ENCODE data around the gene LZTR1.

LZTR1 gene

GRCh38 chr22:20980938-20981722 lies 967 bp upstream of the LZTR1 start:
- ChIA-PET POLR2A (interaction anchor here (1.3 to 2.2 kb wide), 2 partner anchors 9 to 21 kb away, joined by 3 to 7 read pairs; partner anchors contain the start of gene THAP7), CTCF (interaction anchor here (0.9 to 3.3 kb wide), 10 partner anchors 9 to 197 kb away, joined by 3 to 11 read pairs (median 5); partner anchors contain the start of gene AIFM3)
- DNase-seq (ENCODE audit: extremely low spot score), result no peak
- no peak for TF ChIP-seq CTCF (IDR thresholded peaks at IDR 0.05; ENCODE audit: control extremely low read depth, extremely low read depth, low read depth, missing control alignments)

- ChIA-PET POLR2A (interaction anchor here (0.5 to 2.2 kb wide), 5 partner anchors 8 to 390 kb away, joined by 3 to 13 read pairs (median 4); partner anchors contain the start of gene THAP7), CTCF (interaction anchor here (0.7 to 3.3 kb wide), 14 partner anchors 9 to 119 kb away, joined by 3 to 11 read pairs (median 6); partner anchors contain the start of gene AIFM3)
- DNase-seq (ENCODE audit: extremely low spot score), result no peak
- no peak for TF ChIP-seq CTCF (IDR thresholded peaks at IDR 0.05; ENCODE audit: control extremely low read depth, extremely low read depth, low read depth, missing control alignments)
Observed at GRCh38 chr22:20982563-20982882, 426 bp downstream of the LZTR1 start.

GRCh38 chr22:20983081-20983771 lies 1.1 kb downstream of the LZTR1 start:
- DNase-seq (ENCODE audit: extremely low spot score), result no peak
- ChIA-PET CTCF (interaction anchor here (1.2 to 3.3 kb wide), 7 partner anchors 8 to 119 kb away, joined by 3 to 11 read pairs (median 9); partner anchors contain the start of gene AIFM3), POLR2A (no interaction called here)
- TF ChIP-seq CTCF (IDR thresholded peaks at IDR 0.05; ENCODE audit: control extremely low read depth, extremely low read depth, low read depth, missing control alignments), result no peak

- no peak for TF ChIP-seq CTCF (IDR thresholded peaks at IDR 0.05; ENCODE audit: control extremely low read depth, extremely low read depth, low read depth, missing control alignments)
- DNase-seq (ENCODE audit: extremely low spot score), result no peak
- ChIA-PET CTCF (no interaction called here), POLR2A (no interaction called here)
Observed at GRCh38 chr22:20985720-20986119, 3.6 kb downstream of the LZTR1 start.

GRCh38 chr22:20986365-20986764 lies 4.3 kb downstream of the LZTR1 start:
- CTCF ChIA-PET, result interaction anchor here (1.2 kb wide), 1 partner anchor 72 kb away, joined by 3 read pairs; no protein-coding TSS in a partner anchor
- DNase-seq (ENCODE audit: extremely low spot score), result no peak
- POLR2A ChIA-PET, result no interaction called here
- TF ChIP-seq CTCF (IDR thresholded peaks at IDR 0.05; ENCODE audit: control extremely low read depth, extremely low read depth, low read depth, missing control alignments), result no peak

GRCh38 chr22:20987375-20987774 lies 5.3 kb downstream of the LZTR1 start:
- no peak for TF ChIP-seq CTCF (IDR thresholded peaks at IDR 0.05; ENCODE audit: control extremely low read depth, extremely low read depth, low read depth, missing control alignments)
- DNase-seq (ENCODE audit: extremely low spot score), result no peak
- ChIA-PET POLR2A (no interaction called here), CTCF (interaction anchor here (0.9 kb wide), 1 partner anchor 102 kb away, joined by 3 read pairs; no protein-coding TSS in a partner anchor)

Measured in GM10248 (cell line).